PC-3 (cell line): ENCODE results near the gene RYK.

Experiments
- EZH2 ChIP-seq: fragments of 300-600 bp; sonication (generic); IDR thresholded peaks from one replicate; pipeline ENCODE4 v1.6.1; 2017; ENCODE audit warnings: antibody characterized with exemption, mild to moderate bottlenecking, low read length; ENCODE audit not compliant: unreplicated experiment
- TF ChIP-seq, protein P1 (sequence below): fragments of 300-600 bp; sonication (generic); conservative IDR thresholded peaks from 2 replicates; pipeline ENCODE4 v1.5.1; 2017; ENCODE audit warnings: antibody characterized with exemption, low read depth, mild to moderate bottlenecking, low read length

DNA sequence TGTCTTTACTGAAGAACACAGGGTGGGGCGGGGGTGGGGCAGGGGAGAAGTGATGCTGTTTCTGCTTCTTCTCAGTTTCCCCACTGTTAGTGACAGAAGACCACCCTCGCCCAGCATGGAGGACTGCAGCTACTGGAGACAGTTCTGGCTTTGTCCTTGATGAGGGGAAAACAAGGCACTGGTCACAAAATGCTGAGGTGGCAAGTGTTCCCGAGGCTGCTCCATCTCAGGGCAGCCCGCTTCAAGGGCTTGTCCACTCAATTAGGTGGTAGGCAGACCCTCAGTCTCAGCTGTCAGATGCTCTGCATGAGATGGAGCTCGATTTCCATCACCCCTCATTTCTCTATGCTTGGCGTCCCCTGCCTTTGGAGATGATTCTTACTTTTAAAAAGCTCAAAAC is 33.8 kb upstream of the RYK start:
- TF ChIP-seq, protein P1, sequence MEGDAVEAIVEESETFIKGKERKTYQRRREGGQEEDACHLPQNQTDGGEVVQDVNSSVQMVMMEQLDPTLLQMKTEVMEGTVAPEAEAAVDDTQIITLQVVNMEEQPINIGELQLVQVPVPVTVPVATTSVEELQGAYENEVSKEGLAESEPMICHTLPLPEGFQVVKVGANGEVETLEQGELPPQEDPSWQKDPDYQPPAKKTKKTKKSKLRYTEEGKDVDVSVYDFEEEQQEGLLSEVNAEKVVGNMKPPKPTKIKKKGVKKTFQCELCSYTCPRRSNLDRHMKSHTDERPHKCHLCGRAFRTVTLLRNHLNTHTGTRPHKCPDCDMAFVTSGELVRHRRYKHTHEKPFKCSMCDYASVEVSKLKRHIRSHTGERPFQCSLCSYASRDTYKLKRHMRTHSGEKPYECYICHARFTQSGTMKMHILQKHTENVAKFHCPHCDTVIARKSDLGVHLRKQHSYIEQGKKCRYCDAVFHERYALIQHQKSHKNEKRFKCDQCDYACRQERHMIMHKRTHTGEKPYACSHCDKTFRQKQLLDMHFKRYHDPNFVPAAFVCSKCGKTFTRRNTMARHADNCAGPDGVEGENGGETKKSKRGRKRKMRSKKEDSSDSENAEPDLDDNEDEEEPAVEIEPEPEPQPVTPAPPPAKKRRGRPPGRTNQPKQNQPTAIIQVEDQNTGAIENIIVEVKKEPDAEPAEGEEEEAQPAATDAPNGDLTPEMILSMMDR = no peak
- TF ChIP-seq EZH2 = no peak
